Measurements from ENCODE around the gene SDSL.

Gene SDSL

DNA sequence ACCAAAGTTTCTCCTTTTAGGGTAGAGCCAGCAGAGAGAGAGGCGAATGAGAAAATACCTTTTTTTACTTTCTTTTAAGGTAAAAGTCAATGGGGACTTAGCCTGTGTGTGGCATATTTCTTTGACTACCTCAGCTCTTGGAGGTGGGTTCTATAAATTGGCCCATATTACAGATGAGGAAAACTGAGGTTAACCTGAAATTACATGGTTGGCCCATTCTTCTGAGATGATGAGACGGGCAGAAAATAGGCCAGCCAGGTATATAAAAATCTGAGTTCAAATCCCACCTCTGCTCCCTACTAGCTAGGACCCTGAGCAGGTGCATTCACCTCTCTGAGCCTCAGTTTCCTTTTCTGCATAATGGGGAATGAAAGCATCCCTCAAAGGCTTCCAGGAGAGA, 27.1 kb downstream of the SDSL start:
- DNase-seq (ENCODE audit: low read depth) = no peak

DNA sequence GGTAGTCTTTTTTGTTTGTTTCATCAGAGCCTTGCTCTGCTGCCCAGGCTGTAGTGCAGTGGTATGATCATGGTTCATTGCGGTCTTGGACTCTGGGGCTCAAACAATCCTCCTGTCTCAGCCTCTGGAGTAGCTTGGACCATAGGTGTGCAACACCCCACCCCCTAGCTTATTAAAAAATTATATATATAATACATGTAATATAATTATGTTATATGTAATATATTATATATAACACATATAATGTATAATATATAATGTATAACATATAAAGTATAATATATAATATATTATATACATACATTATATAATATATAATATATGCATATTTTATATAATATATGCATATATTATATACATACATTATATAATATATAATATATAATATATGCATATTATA, 27.7 kb downstream of the SDSL start:
- no peak for DNase-seq (ENCODE audit: low read depth)

DNA sequence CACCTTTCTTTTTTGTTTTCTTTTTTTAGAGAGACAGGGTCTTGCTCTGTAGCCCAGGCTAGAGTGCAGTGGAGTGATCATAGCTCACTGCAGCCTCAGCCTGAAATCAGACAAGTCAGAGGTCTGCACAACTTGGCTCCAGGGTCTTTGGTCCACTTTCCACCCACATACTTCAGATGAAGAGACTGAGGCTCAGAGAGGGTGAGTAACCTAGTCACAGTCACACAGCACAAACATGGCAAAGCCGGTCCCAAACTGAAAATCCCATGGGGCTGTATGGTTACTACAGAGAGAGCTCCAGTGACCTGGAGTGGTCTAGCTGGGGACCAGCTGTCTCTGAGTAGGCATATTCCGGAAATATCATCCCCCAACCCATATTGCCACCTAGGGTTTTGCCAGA, 30.3 kb downstream of the SDSL start:
- no peak for DNase-seq (ENCODE audit: low read depth)

DNA sequence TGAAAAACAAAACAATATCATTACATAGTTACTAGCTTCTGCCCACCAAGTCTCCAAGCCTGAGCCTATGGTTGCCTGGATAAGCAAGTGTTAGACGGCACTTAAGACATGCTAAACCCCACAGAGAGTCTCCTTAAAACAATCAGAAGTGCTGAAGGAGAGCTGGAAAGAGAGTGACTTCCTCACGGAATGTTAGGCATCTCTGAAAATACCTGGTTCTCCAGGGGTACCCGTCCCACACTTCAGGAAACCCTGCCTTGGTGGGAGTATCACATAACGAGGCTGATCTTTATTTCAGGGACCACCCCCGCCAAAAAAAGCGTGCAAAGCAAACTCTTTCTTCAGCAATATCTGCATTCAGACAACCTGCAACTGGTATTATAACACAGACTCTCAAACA, 31.1 kb downstream of the SDSL start:
- DNase-seq (ENCODE audit: low read depth) = no peak

DNA sequence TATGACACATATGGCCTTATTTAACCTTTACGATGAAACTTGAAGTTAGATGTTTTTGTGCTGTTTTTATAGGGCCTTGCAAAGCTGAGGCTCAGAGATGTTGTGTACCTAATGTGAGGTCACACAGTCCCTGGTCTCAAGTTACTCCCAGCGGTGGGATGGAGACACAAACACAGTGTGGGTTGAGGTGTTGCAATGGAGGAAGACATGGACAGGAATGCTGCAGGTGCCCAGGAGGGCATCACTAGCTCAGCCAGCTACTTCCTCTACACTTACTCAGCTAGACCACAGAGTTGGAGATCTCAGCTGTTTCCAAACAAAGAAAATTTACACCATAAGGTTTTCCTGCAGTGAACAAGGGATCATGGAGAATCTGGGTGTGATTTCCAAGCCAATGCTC, 34.0 kb downstream of the SDSL start:
- no peak for DNase-seq (ENCODE audit: low read depth)

DNA sequence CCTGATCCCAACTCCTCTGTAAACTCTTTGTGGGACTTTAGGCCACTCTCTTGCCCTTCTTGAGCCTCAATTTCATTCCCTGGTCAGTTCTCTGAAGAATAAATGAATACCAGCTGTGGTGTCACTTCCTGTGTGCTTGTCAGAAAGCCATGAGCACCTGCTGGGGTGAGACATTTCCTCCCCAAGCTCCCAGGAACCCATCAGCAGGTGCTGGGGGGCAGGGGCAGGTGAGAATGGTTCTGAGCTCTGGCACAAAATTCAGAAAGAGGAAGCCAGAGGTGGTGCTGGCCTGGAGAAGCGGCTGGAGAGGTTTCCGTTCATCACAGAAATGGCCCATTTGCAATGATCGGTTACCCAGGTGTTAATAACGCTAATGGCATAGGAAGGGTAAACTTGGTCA, 34.6 kb downstream of the SDSL start:
- no peak for DNase-seq (ENCODE audit: low read depth)

DNA sequence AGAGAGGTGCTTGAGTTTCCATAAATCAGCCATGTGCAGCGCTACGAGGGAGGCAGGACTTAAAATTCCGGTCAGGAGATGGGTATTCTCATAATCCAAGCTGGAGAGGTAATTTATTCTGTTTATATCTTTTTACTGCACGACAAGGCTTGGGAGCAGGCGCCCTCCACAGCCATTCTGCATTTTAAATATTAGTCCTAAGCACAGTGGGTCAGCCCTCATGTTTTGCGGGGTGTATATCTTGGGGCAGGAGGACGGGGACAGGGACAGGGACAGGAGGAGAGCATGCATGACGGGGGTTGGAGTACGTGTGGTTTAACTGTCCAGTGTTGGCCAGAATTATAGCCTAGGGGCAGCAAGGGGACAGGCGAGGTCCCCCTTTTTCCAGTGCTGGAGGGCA, 35.0 kb downstream of the SDSL start:
- DNase-seq (ENCODE audit: low read depth) = no peak

DNA sequence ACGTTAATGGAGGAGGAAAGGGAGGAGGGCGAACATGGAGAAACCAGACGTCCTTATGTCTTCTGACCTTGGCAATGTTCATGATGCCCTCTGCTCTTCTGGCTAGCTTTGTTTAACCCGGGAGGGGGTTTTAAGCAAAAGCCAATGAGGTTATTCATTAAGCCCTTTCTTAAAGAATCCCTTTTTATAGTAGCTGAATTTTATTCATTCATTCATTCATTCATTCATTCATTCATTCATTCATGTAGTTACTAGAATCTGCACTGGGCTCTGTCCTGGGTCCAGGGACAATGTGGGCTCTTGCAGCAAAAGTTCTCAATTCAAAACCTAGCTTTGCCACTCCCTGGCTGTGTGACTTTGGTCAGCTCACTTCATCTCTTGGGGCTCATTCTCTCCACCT, 35.5 kb downstream of the SDSL start:
- no peak for DNase-seq (ENCODE audit: low read depth)

DNA sequence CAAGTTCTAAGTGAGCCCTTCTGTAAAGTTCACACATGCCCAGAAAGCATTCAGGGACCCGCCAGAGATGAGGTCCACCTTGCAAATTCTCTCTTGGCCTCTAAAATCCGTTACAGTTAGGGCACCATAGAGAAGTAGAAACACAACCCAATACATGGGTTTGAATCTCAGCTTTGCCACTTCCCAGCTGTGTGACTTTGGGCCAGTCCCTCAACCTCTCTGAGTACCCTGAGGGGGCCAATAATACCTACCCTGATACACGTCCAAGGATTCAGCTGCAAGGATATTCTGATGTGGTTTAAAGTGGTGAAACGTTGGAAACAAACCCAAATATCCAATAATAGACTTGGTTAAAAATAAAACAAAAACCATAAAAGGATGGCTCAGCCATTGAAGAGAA, 37.8 kb downstream of the SDSL start:
- no peak for DNase-seq (ENCODE audit: low read depth)

DNA sequence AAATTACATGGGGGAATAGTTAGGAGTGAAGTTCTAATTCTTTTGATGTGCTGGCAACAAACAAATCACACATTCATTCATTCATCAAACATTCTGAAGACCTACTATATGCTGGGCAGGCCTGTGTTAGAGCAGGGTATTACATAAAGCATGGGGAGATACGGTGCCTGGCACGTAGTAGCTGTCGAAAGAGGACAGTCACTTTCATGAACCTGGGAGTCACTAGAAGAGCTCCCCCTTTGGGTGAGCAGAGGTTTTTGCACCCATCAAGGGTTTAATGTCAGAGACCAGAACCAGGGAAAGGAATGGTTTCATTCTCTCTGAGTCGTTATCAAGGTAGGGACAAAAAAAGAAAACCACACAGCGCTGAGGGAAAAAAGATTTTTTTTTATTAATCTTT, 39.5 kb downstream of the SDSL start:
- DNase-seq (ENCODE audit: low read depth) = no peak

DNA sequence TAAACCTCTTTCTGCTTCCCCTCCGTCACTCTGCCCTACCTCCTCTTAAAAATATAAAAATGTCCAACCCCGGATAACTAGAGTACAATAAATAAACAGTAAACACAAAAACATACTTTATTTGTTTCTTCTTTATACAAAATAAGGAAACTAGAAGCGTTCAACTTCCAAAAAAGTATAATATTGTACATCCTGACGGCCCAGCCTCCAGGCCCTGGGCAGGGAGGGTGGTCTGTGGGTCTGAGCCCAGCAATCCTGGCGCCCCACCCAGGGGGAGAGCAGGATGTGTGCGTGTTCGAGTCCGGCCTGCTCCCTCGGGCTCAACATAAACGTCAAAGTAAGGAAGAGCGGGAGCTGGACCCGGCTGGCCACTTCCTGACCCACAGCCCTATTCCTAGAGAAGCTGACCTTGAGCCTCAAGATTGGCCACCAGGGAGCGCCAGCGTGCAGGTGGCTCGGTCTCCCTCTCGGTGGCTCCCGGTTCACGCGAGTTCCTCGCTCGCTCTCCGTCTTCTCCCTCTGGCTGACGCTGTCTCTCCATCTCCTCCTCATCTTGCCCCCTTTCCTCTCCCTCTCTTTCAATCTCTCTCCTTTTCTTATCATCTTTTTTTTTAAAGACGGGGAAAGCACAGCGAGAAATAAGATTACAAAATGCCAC, 40.1 kb downstream of the SDSL start:
- peak; percentile 60 for DNase-seq (ENCODE audit: low read depth)

DNA sequence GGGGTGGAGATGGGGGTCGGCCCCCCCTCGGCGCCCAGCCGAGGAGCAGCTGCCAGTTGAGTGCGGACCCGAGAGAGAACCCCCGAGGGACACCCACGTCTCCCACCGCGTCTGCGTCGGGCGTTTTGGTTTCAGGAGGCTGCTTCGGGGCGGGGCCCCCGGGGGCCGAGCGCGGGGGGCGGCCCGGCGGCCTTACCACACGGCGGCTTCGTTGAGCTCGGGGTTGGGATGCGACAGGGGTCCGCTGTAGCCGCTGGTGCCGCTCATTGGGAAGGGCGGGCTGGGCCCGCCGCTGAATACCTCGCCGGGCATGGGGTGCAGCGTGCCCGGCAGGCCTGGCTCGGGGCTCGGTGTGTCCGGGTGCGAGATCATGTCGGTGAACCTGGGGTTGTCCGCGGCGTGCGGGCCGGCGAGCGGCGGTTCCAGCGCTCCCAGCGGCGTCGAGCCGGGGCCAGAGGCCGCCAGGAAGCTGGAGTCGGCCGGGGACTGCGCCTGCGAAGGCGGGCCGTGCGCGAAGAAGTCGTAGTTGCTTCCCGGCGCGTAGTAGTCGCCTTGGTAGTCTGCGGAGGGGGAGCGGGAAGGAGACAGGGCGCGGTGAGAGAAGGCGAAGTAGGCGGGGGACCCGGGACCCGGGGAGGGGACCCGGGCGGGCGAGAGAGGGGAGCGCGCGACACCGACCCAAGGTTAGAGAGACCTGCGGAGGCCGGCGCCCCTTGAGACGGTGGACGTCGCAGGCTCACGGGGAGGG, 41.0 kb downstream of the SDSL start:
- DNase-seq (ENCODE audit: low read depth) = no peak

DNA sequence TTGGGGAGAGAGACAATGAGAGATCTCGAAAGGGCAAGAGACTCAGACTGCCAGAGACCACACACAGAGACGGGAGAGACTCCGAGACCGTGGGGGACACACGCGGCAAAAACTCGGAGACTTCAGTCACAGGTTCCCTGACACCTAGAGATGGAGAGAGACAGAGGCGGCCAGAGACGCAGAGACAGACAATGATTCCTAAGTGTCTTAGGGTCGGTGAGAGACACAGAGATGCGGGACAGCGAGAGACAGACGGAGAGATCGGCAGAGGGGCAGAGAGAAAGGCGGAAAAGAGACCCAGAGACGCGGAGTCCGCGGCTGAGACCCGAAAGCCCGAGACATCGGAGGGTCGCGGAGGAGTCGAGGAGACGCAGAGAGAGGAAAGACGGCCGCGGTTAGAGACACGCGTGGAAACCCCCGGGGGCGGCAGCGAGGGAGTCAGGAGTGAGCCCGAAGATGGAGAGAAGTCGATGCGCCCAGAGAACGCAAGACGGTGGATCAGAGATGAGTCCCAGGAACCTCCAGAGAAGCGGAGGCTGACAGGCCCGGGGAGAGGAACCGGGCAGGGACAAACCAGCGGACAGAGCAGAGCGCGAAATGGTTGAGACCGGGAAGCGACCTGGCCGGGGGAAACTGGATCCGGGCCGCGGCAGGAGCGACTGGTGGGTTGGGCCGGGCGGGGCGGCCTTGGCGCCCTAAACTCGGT, 41.7 kb downstream of the SDSL start:
- DNase-seq (ENCODE audit: low read depth) = no peak

DNA sequence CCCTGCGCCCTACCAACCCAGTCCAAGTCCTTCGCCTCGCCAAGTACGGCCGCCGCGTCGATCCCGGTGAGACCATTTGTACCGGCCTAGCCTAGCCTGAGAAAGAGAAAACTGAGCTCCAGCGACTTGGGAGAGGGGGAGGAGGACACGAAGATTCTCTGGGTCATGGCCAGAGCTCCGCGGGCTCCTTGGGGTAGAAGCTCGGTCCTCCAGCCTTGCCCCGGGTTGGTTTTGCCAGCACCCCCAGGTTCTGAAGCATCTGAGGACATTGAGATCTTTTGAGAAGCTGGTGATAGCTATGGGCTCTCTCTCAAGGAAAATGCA, 42.2 kb downstream of the SDSL start:
- no peak for DNase-seq (ENCODE audit: low read depth)

DNA sequence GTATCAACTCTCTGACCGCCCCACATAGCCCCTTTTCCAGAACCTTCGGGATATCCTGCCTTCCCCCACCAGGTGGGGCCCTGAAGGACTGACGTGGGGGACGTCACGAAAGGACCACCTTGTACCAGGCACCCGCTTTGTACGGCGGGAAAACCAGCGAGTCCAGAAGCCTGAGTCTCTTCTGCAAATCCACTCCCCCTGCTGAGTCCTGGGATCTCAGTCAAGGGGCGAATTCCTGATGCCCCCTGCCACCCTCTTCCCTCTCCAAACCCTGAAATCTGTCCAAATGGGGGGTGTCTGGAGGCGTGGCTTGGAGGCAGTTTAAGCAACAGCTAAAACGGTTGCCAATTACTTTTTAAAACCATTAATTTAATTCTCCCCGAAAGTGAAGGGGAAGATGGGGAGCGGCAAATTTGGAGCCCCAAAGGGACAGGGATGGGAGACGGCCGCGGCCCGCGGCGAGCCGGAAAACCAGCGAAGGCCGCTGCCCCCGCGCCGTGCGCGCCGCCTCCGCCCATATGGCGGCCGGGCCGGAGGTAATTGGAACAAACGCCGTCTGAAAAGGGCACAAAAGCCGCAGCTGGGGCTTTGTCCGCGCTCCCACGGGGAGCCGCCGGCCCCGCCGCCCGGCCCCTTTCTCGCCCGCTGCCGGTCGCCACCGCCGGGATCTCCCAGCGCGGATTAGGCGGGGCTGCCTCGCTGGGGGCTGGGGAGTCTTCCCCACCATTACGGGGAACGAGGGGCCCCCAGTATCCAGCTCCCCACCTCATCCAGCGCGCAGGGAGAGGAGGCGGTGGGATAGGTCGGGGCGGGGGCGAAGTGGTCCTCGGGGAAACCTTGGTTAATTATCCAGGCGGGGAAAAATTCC, 42.9 kb downstream of the SDSL start:
- no peak for DNase-seq (ENCODE audit: low read depth)

DNA sequence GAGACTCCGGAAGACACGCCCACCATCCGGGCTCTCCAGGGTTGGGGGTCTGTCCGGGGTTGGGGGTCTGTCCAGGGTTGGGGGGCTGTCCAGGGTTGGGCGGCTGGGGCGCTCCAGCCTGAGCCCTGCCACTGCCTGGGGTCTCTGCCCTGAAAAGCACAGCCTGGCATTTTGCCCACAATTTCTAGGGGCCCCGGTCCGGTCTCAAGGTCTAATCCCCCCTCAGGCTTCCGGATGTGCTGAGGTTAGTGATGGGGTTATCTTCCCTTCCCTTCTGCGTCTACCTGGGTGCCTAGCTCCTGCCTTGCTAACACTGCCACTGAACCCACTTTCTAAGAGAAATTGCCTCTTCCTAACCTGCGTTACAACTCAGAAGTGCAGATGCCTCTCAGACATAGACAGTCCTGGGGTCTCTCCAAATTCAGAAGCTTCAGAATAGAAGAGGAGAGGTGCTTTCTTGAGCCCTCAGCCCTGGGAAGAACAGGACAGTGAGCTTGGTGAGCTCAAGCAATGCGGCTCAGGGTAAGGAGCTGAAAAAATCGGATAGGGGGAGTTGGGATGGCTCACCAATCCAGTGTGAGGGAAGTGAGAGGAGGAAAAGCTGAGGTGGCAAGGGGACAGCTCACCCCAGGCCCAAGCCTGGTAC, 43.8 kb downstream of the SDSL start:
- no peak for DNase-seq (ENCODE audit: low read depth)

DNA sequence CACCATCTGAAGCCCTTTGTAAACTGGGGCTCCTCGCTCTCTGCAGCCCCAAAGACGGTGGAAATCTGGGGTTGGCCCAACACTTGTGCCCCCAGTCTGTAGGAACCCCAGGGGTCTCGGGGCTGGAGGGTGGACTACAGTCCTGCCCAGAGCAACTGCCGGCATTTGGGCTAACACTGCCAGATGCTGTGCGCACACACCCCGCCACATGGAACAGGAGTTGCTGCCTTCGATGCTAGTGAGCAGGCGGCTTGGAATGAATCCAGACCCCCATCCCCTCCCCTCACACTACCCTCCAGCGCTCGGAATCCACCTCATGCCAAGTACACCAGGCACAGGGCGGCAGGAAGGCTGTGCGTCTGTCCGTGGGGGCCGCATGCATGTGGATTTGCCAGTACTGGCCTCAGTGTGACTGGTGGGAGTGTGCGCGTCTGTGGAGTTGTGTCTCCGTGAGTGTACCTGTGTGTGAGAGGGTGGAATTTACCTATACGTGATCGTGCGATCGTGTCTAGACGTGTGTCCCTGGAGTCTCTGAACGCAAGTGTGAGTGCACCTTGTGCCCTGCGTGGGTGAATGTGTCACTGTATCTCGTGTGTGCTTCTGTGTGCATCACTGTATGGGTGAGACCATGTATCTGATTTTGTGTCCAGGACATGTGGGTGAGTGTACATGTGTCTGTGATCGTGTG, 44.4 kb downstream of the SDSL start:
- DNase-seq (ENCODE audit: low read depth) = no peak

DNA sequence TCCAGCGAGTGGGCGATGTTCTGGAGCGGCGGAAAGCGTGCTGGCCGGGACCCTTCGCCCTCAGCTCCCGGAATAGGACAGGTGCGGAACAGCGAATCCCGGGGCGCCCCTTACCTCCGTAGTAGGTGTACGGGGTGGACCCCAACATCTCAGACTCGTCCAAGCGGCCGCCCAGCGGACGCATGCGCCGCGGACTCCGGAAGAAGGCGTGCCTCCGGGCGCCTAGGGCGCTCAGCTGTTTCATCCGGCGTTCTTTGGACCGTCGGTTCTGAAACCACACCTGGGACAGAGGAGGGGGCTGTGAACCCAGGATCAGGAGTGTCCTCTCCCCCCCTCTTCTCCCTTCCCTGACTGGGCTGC, 44.9 kb downstream of the SDSL start:
- no peak for DNase-seq (ENCODE audit: low read depth)

DNA sequence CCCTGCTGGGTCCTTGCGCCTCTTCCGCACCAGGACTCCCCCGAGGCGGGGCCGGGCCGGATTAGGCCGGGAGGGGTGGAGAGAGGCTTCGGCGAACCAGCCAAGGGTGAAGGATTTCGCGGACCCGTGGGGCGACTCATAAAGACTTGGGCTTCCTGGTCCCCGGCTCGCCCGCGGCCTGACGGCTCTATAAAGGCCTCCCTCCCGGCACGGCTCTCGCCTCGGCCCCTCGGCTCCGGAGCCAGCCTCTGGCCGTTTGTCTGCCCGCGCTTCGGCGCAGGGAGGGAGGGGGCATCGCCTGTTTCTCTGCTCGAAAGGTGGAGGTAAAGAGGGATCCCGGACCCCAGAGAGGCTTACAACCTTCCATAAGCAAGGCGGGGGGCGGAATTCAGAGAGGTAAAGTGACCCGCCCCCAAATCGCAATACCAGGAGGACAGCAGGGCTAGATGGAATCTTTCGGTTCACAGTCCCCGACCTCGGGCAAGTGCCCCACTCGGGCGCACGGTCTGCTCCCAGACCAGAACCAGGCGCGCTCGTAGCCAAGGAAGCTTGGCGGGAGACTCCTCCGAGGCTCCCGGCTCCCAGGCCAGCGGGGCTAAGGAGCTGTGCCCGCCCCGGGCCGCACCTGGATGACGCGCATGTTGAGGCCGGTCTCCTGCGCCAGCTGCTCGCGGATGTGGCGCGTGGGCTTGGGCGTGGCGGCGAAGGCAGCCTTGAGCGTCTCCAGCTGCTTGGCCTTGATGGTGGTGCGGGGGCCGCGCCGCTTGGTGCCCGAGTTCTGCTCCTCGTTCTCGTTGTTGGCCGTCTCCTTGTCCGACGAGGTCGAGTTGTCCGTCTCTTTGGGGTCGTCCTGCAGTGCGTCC, 45.6 kb downstream of the SDSL start:
- DNase-seq (ENCODE audit: low read depth) = no peak

DNA sequence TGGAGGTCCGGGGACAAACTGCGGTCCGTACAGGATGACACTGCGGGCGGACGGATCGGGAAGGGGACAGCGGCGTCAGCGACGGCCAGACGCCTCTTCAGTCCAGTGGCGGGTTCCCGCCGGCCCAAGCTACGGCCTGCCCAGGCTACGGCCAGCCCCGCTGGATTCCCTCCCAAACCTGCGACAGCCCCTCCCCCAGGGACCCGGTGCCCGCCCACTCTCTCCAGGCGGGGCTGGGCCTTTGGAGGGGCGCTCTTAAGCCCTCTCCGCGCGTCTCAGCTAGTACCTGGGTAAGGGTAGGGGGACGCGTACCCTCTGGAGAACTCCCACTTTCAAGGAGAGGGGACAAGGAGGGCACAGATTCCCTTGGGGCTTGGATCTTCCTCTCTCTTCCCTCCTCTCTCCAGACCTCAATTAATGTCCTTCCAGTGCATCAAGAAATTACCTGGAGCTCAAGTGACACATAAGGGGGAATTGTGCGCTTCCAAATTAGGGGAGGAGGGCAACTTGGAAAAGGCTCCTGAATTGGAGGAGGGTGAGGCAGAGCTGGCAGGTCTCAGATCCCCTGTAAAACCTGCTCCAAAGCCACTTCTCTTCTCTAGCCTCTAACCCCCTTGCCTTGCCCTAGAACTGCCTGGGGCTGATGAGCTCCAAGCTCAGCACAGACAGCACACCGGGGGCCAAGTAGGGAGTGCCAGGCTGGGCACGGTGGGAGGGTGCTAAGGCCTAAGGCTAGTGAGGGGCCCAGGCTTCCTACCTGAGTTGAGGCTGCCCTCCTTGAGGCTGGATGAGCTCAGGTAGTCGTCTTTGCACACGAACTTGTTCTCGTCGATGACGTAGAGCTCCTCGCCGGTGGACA, 46.4 kb downstream of the SDSL start:
- DNase-seq (ENCODE audit: low read depth) = no peak
